Hematopoietic multipotent progenitor cell treated with erythropoietin and hydrocortisone succinate and interleukin-3 and kit ligand, for 15 days (in vitro differentiated cells): Measurements from ENCODE around the gene RNF187.

ENCODE experiments used
- DNase-seq: peaks from one replicate; pipeline ENCODE4 v3.0.0-alpha.2; 2015; ENCODE audit warnings: low spot score

Gene RNF187

DNA sequence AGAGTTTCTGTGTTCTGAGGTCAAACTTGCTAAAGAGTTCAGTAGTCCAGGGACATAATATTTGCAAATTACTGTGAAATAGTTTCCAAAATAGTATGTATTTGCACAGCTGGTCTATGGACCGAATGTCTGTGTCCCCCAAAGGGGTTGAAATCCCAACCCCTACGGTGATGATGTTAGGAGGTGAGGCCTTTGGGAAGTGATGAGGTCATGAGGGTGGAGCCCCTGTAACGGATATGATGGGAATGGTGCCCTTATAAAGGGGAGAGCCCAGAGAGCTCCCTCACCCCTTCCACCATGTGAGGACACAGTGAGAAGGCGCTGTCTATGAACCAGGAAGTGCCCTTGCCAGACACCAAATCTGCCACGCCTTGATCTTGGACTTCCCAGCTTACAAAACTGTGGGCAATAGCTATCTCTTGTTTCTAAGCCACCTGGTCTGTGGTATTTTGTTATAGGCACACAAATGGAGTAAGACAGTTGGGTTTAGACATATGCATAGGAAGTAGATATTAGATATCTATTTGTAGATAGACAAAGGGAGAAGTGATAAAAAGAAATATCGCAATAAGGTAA is 21.7 kb downstream of the RNF187 start:
- DNase-seq, result peak; percentile 61

DNA sequence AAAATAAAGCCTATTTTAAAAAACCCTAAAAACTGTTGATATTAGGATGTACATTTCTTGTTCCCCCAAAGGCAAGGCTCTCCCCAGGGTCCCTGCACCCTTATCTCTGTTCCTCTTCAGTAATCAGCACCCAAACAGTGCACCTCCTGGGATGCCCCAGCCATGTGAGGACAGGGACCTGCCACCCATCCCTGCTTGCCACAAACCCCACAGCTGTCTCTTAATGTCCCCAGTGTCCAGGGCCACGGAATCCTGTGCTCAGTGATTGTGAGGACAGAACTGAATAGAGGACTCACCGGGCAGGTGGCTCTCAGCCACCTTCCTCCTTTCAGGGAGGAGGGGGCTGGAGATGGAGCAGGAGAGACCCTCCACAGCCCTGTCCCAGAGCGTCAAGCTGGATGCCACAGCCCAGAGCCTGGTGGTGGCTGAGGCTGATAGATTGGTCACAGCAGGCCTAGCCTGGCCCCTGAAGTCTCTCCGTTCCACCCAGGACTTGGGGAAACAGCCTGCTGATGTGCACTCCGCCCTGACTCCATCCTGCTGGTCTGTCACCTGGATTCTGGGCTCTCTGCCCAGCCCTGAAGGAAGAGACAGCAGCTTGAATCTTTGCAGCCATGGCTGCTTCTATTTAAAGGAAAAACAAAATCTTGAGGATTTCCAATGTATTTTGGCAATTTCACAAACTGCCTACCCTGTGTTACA is 23.1 kb downstream of the RNF187 start:
- peak; percentile 61 for DNase-seq

DNA sequence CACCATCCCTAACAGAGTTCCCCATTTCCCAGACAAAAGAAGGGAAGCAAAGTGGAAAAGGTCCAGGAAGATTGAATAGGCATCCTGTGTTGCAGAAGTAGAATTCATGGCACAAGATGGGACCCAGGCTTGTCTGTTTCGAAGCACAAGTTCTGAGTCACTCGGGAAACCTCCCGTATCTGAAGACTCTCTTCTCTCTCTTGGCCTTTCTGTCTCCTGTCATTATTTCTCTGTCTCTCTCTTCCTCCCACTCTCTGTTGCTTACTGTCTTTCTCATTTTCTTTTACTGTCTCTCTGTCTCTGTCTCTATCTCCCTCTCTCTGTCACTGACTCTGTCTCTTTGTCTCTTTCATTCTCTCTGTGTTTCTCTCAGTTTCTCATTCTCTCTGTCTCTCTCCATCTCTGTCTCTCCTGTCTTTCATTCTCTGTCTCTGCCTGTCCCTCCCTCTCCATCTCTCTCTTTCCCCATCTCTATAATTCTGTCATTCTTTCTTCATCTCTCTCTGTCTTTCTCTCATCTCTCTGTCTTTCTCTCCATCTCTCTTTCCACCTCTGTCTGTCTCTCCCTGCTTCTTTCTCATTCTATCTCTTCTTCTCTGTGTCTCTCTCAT is 23.7 kb downstream of the RNF187 start:
- DNase-seq, result peak; percentile 57

- peak; percentile 41 for DNase-seq
Observed at GRCh38 chr1:228511546-228512445, 24.6 kb downstream of the RNF187 start.

DNA sequence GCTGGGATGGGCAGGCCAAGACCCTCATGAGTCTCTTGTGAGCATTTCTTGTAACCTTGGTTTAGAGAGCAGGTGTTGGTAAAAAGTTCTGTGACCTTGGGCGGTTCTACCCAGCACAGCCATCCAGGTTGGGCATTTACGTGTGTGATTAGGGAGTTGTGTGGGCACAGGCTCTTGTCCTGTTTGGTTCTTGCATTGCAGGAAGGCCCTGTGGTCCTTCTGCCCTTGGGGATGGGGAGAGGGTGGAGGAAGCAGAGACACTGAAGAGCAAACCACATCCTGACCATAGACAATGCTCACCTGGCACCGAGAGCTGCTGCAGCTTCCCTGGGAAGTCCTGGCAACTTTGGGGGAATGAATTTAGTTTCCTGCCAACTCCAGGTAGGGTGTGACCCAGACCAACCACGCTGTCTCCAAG is 25.6 kb downstream of the RNF187 start:
- DNase-seq, result peak; percentile 66

DNA sequence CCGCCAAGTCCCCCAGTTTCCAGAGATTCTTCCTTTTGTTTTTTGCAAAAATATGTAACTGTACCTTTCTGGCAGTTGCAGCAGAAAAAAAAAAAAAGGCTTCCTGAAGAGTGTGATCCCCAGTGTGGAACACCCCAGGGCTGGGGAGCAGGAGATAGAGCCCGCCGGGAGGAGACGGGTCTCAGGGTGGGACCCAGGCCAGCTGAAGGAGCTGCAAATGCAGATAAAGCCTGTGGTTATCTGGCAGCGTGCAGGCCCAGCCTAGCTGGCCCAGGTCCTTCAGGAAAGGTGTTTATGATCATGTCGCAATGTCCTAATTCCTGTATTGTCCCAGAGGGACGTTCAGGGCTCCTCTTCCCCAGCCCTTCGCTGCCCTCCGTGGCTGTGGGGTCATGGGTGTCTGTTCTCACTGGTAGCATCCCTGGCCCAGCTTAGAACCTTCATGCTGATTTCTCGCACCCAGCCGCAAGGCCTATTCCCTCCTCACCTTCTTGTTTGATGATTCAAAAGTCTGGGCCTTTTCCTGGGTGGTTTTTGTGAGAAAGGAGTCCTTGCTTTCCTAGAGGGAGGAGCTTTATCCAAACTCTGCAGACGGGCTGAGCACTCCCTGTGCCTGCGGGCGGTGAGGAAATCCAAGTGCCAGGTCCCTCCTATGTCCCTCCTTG is 26.2 kb downstream of the RNF187 start:
- peak; percentile 99 for DNase-seq

DNA sequence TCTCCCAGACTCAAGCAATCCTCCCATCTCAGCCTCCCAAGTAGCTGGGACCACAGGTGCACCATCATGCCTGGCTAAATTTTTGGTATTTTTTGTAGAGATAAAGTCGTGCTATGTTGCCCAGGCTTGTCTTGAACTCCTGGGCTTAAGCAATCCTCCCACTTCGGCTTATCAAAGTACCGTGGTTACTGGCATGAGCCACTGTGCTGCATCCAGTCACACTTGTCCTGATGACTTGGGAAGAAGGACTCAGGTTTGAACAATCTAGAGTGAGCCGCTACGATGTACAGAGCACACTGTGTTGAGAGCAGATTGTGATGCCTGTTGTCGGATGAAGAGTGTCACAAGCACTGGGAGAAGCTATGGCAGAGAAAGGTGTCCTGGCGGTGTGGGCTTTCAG is 27.2 kb downstream of the RNF187 start:
- DNase-seq, result peak; percentile 84

DNA sequence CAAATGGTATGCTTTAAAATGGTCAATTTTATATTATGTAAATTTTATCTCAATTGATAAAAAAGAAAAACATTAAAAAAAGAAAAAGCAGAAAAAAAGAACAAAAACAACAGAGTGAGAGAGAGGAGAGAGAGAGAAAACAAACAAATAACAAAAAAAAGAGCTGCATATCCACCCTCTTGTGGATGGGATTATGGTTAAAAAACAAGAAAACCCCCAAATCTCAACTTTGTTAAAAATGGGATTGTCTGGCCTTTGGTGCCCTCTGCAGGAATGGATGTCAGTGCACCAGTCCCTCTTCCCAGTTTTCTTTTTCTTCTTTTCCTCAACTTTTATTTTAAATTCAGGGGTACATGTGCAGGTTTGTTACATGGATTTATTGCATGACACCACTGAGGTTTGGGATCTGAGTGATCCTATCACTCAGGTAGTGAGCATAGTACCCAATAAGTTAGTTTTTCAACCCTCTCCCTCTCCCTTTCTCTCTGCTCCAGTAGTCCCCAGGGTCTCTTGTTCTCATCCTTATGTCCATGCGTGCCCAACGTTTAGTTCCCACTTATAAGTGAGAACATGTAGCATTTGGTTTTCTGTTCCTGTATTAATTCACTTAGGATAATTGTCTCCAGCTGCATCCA is 28.1 kb downstream of the RNF187 start:
- peak; percentile 81 for DNase-seq

DNA sequence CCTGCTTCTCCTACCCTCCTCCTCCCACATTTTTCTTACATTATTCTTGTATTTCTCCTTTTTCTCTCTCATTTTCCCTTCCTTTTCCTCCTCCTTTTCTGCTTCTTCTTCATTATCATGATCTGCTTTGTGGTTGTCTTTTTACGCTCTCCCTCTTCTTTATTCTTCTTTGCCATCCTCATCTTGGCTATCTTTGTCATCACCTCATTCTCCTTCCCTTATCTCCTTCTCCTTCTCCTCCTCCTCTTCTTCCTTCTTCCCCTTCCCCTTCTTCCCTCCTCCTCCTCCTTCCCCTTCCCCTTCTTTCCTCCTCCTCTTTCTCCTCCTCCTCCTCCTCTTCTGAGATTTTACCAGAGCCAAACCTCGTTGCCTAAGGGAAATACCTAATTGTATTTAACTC is 30.5 kb downstream of the RNF187 start:
- DNase-seq, result no peak

DNA sequence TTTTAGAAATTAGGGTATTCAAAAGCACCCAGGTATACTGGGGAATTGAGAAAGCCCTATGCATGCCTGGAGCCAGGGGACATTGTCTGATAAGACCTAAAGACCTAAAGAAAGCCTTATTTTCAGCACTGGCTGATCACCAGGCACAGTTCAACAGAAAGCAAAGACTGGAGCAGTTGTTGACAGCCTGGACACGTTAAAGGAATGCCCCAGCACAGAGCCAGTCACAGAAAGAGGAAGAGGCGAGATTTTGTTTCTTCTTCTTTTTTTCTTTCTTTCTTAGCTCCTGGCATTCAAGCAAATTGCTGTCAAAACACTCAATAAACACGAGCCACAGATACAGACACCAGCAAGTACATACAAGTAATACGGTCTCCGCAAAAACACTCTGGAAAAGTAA is 40.4 kb downstream of the RNF187 start:
- no peak for DNase-seq

GRCh38 chr1:228528612-228529011 is 41.4 kb downstream of the RNF187 start:
- no peak for DNase-seq

- DNase-seq, result no peak
Observed at GRCh38 chr1:228530086-228530758, 43.0 kb downstream of the RNF187 start.

- DNase-seq, result no peak
Observed at GRCh38 chr1:228530951-228531731, 44.0 kb downstream of the RNF187 start.

DNA sequence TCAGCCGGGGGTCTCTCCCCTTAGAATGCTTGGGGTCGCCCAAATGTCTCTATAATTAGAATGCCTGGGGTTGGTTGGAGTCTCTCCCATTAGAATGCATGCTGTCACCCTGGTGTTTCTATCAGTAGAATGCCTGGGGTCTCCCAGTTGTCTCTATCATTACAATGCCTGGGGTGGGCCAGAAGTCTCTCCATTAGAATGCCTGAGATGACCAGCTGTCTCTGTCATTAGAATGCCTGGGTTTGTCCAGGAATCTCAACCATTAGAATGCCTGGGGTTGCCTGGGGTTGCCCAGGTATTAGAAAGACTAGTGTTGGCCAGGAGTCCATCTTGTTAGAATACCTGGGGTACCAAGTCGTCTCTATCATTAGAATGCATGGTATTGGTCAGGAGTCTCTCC is 51.6 kb downstream of the RNF187 start:
- no peak for DNase-seq

DNA sequence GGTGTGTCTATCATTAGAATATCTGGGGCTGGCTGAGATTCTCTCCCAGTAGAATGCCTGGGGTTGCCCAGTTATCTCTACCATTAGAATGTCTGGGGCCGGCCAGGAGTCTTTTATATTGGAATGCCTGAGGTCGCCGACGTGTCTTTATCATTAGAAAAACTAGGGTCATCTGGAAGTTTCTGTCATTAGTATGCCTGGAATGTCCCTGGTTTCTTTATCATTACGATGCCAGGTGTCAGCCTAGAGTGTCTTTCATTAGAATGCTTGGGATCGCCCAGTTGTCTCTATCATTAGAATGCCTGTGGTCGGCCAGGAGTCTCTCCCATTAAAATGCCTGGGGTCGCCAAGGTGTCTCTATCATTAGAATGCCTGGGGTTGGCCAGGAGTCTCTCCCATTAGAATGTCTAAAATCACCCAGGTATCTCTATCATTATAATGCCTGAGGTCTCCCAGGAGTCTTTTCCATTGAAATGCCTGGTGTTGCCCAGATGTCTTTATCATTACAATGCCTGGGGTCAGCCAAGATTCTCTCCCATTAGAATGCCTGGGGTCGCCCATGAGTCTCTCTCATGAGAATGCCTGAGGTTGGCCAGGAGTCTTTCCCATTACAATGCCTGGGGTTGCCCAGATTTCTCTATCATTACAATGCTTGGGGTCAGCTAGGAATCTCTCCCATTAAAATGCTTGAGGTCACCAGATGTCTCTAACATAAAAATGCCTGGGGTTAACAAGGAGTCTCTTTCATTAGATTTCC is 53.2 kb downstream of the RNF187 start:
- no peak for DNase-seq

DNA sequence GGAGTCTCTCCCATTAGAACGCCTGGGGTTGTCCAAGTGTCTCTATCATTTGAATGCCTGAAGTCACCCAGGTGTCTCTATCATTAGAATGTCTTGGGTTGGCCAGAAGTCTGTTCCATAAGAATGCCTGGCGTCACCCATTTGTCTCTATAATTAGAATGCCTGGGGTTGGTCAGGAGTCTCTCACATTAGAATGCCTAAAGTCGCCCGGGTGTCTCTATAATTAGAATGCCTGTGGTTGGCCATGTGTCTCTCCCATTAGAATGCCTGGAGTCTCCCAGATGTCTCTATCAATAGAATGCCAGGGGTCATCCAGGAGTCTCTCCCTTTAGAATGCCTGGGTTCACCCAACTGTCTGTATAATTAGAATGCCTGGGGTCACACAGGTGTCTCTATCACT is 54.5 kb downstream of the RNF187 start:
- no peak for DNase-seq

GRCh38 chr1:228542376-228542775 is 55.2 kb downstream of the RNF187 start:
- DNase-seq, result no peak

DNA sequence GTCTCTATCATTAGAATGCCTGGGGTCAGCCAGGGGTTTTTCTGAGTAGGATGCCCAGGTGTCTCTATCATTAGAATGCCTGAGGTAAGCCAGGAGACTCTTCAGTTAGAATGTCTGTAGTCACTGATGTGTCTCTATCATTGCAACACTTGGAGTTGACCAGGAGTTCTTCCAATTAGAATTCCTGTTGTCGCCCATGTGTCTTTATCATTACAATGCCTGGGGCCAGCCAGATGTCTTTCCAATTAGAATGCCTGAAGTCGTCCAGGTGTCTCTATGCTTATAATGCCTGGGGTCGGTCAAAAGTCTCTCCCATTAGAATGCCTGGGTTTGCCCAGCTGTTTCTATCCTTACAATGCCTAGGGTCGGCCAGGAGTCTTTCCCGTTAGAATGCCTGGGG is 55.8 kb downstream of the RNF187 start:
- DNase-seq, result no peak

- DNase-seq, result no peak
Observed at GRCh38 chr1:228543396-228543795, 56.2 kb downstream of the RNF187 start.
